ENCODE measurements around the gene COA5. TPM values are rescaled to one million over a fixed set of nuclear protein-coding genes. Genes with fewer than 3 reads are reported as not detected.

Gene COA5
- polyA plus RNA-seq, 2 of the 4 experiments (the other 2 are of a cell fraction) = 32.7 to 43.3 TPM

DNA sequence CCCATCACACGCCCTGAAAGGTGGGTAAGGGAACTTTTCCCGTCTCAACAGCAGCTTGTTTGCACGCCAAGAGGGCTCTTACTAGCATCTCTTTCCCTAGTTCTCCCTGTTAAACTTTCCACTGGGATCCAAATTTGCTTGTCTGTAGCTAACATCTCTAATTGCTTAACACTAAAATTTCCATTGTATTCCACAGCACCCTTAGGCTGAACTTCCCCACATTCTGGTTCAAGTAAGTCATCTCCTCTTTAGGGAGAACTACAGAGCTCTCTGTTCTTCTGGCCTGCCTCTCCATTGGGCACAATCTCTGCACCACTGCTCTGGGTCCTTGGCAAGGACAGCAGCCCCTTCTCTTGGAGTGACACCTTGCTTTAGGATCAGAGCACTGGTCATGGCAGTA, 24.0 kb upstream of the COA5 start:
- FAIRE-seq (no peak), ATAC-seq (no peak), DNase-seq (ENCODE audit: low read depth in 1 of 2, low spot score in 1 of 2) (no peak)
- H3K9me3 ChIP-seq = no peaks in the 10 kb centered on the region
- 68% methylated on average over 3 of the region's 3 CpGs for WGBS (ENCODE audit: missing lambda C conversion rate)
- H3K4me3 ChIP-seq = no peak overlapping the region
- TF ChIP-seq ZFP36 (IDR thresholded peaks at IDR 0.05; ENCODE audit: borderline replicate concordance, partially characterized antibody) = no peak
- TF ChIP-seq, protein P1, sequence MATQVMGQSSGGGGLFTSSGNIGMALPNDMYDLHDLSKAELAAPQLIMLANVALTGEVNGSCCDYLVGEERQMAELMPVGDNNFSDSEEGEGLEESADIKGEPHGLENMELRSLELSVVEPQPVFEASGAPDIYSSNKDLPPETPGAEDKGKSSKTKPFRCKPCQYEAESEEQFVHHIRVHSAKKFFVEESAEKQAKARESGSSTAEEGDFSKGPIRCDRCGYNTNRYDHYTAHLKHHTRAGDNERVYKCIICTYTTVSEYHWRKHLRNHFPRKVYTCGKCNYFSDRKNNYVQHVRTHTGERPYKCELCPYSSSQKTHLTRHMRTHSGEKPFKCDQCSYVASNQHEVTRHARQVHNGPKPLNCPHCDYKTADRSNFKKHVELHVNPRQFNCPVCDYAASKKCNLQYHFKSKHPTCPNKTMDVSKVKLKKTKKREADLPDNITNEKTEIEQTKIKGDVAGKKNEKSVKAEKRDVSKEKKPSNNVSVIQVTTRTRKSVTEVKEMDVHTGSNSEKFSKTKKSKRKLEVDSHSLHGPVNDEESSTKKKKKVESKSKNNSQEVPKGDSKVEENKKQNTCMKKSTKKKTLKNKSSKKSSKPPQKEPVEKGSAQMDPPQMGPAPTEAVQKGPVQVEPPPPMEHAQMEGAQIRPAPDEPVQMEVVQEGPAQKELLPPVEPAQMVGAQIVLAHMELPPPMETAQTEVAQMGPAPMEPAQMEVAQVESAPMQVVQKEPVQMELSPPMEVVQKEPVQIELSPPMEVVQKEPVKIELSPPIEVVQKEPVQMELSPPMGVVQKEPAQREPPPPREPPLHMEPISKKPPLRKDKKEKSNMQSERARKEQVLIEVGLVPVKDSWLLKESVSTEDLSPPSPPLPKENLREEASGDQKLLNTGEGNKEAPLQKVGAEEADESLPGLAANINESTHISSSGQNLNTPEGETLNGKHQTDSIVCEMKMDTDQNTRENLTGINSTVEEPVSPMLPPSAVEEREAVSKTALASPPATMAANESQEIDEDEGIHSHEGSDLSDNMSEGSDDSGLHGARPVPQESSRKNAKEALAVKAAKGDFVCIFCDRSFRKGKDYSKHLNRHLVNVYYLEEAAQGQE (IDR thresholded peaks at IDR 0.05) = no peak
- TF ChIP-seq RNF2 (IDR thresholded peaks at IDR 0.05; ENCODE audit: borderline replicate concordance, low read depth) = no peak
- TF ChIP-seq RARB (CRISPR knock-in tag; IDR thresholded peaks at IDR 0.05) = no peak
- no peak for TF ChIP-seq FOXS1 (CRISPR knock-in tag; IDR thresholded peaks at IDR 0.05)
- TF ChIP-seq, protein P2, sequence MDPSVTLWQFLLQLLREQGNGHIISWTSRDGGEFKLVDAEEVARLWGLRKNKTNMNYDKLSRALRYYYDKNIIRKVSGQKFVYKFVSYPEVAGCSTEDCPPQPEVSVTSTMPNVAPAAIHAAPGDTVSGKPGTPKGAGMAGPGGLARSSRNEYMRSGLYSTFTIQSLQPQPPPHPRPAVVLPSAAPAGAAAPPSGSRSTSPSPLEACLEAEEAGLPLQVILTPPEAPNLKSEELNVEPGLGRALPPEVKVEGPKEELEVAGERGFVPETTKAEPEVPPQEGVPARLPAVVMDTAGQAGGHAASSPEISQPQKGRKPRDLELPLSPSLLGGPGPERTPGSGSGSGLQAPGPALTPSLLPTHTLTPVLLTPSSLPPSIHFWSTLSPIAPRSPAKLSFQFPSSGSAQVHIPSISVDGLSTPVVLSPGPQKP (IDR thresholded peaks at IDR 0.05; ENCODE audit: low read depth, low read length) = no peak
- TF ChIP-seq POLR2AphosphoS2 (conservative IDR thresholded peaks at IDR 0.05; ENCODE audit: low read length) = no peak
- TF ChIP-seq, protein P3, sequence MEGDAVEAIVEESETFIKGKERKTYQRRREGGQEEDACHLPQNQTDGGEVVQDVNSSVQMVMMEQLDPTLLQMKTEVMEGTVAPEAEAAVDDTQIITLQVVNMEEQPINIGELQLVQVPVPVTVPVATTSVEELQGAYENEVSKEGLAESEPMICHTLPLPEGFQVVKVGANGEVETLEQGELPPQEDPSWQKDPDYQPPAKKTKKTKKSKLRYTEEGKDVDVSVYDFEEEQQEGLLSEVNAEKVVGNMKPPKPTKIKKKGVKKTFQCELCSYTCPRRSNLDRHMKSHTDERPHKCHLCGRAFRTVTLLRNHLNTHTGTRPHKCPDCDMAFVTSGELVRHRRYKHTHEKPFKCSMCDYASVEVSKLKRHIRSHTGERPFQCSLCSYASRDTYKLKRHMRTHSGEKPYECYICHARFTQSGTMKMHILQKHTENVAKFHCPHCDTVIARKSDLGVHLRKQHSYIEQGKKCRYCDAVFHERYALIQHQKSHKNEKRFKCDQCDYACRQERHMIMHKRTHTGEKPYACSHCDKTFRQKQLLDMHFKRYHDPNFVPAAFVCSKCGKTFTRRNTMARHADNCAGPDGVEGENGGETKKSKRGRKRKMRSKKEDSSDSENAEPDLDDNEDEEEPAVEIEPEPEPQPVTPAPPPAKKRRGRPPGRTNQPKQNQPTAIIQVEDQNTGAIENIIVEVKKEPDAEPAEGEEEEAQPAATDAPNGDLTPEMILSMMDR (IDR thresholded peaks at IDR 0.05) = no peak
- TF ChIP-seq JUNB (IDR thresholded peaks at IDR 0.05) = no peak
- TF ChIP-seq ZSCAN20 (CRISPR knock-in tag; IDR thresholded peaks at IDR 0.05) = no peak
- TF ChIP-seq CBX2 (IDR thresholded peaks at IDR 0.05; ENCODE audit: borderline replicate concordance, low read depth) = no peak
- TF ChIP-seq HOXB13 (CRISPR knock-in tag; IDR thresholded peaks at IDR 0.05; ENCODE audit: low read depth) = no peak
- no peak for TF ChIP-seq CHD4 (IDR thresholded peaks at IDR 0.05; ENCODE audit: borderline replicate concordance)
- TF ChIP-seq, protein P4, sequence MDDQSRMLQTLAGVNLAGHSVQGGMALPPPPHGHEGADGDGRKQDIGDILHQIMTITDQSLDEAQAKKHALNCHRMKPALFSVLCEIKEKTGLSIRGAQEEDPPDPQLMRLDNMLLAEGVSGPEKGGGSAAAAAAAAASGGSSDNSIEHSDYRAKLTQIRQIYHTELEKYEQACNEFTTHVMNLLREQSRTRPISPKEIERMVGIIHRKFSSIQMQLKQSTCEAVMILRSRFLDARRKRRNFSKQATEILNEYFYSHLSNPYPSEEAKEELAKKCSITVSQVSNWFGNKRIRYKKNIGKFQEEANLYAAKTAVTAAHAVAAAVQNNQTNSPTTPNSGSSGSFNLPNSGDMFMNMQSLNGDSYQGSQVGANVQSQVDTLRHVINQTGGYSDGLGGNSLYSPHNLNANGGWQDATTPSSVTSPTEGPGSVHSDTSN (IDR thresholded peaks at IDR 0.05) = no peak
- no peak for TF ChIP-seq KDM5A (IDR thresholded peaks at IDR 0.05)
- no peak for TF ChIP-seq HOXB5 (CRISPR knock-in tag; IDR thresholded peaks at IDR 0.05)
- TF ChIP-seq PHF8 (IDR thresholded peaks at IDR 0.05; ENCODE audit: borderline replicate concordance, low read depth) = no peak
- no peak for TF ChIP-seq EHMT2 (IDR thresholded peaks at IDR 0.05; ENCODE audit: low read depth)
- no peak overlapping the region for H3K4me2 ChIP-seq
- POLR2A ChIA-PET = no interaction called here
- CTCF ChIA-PET = no interaction called here
- no peaks in the 10 kb centered on the region for H3K4me1 ChIP-seq
- no peak overlapping the region for H3K27ac ChIP-seq

DNA sequence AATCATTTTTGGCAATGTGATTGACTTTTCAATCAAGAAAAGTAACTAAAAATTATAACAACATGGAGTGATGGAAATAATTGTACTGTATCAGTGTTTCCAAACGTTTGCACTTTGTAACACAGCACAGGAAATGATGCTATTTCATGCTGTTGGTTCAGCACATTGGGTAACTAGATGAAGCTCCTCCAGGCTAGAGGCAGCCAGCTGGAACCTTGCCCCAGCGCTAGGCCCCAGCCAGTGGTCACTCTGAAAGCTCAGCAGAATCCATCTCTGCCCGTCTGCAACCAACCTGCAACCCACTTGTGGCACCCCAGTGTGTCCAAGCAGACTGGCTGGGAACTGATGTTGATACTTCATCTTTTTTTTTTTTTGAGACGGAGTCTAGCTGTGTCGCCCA, 15.3 kb upstream of the COA5 start:
- CTCF ChIA-PET = interaction anchor here (1.3 kb wide), 1 partner anchor 9 kb away, joined by 5 read pairs; no protein-coding TSS in a partner anchor
- Histone ChIP-seq H3K4me3 (no peak overlapping the region), H3K4me1 (no peaks in the 10 kb centered on the region), H3K27ac (no peak overlapping the region), H3K9me3 (no peaks in the 10 kb centered on the region), H3K4me2 (no peak overlapping the region)
- 71% methylated on average over 5 of the region's 5 CpGs for WGBS (ENCODE audit: missing lambda C conversion rate)
- POLR2A ChIA-PET = no interaction called here
- ATAC-seq (peak in 1 of 2 experiments; percentile 30; a peak in 1 of 6 replicates), DNase-seq (ENCODE audit: low read depth in 1 of 2, low spot score in 1 of 2) (no peak), FAIRE-seq (no peak)
- TF ChIP-seq GATA3 (IDR thresholded peaks at IDR 0.05; ENCODE audit: borderline replicate concordance) = no peak
- no peak for TF ChIP-seq EHMT2 (IDR thresholded peaks at IDR 0.05; ENCODE audit: low read depth)
- TF ChIP-seq ZFP36 (IDR thresholded peaks at IDR 0.05; ENCODE audit: borderline replicate concordance, partially characterized antibody) = no peak
- TF ChIP-seq HOXB5 (CRISPR knock-in tag; IDR thresholded peaks at IDR 0.05) = no peak
- no peak for TF ChIP-seq POLR2A (IDR thresholded peaks at IDR 0.05; ENCODE audit: low read length)
- TF ChIP-seq, protein P5, sequence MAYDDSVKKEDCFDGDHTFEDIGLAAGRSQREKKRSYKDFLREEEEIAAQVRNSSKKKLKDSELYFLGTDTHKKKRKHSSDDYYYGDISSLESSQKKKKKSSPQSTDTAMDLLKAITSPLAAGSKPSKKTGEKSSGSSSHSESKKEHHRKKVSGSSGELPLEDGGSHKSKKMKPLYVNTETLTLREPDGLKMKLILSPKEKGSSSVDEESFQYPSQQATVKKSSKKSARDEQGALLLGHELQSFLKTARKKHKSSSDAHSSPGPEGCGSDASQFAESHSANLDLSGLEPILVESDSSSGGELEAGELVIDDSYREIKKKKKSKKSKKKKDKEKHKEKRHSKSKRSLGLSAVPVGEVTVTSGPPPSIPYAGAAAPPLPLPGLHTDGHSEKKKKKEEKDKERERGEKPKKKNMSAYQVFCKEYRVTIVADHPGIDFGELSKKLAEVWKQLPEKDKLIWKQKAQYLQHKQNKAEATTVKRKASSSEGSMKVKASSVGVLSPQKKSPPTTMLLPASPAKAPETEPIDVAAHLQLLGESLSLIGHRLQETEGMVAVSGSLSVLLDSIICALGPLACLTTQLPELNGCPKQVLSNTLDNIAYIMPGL (CRISPR knock-in tag; IDR thresholded peaks at IDR 0.05; ENCODE audit: borderline replicate concordance) = no peak
- TF ChIP-seq CBX8 (IDR thresholded peaks at IDR 0.05) = no peak
- TF ChIP-seq BHLHE40 (IDR thresholded peaks at IDR 0.05; ENCODE audit: low read depth, low read length) = no peak
- TF ChIP-seq, protein P6, sequence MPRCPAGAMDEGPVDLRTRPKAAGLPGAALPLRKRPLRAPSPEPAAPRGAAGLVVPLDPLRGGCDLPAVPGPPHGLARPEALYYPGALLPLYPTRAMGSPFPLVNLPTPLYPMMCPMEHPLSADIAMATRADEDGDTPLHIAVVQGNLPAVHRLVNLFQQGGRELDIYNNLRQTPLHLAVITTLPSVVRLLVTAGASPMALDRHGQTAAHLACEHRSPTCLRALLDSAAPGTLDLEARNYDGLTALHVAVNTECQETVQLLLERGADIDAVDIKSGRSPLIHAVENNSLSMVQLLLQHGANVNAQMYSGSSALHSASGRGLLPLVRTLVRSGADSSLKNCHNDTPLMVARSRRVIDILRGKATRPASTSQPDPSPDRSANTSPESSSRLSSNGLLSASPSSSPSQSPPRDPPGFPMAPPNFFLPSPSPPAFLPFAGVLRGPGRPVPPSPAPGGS (IDR thresholded peaks at IDR 0.05) = no peak
- no peak for TF ChIP-seq HOXB13 (CRISPR knock-in tag; IDR thresholded peaks at IDR 0.05; ENCODE audit: low read depth)
- TF ChIP-seq, protein P7, sequence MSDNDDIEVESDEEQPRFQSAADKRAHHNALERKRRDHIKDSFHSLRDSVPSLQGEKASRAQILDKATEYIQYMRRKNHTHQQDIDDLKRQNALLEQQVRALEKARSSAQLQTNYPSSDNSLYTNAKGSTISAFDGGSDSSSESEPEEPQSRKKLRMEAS (IDR thresholded peaks at IDR 0.05) = no peak
